NCI-H82 treated with DMSO at 0.1 percent for 48 hours (cell line): ENCODE data around the gene GPR21.

Experiments
- DNase-seq: peaks from one replicate; lab custom pipeline; 2025; ENCODE audit not compliant: unreplicated experiment; lab: John Stamatoyannopoulos, UW

Gene GPR21

GRCh38 chr9:123063177-123063598, 29.7 kb downstream of the GPR21 start:
- no peak for DNase-seq

DNA sequence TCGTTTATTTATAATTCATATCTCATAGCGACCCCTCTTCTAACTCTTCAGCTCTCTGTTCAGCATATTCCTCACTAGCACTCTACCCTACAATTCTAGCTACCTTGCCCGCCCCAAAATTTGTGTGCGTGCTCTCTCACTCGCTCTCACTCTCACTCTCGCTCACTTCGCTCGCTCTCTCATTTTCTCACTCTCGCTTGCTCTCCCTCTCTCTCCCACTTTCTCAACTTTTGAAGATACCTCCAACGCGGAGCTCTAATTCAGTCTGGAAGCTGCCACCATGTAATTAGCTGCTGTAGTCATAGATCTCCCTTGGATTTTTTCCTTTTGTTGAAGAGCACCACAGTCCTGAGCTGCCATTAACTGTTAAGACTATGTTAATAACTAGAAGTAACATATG, 30.4 kb downstream of the GPR21 start:
- DNase-seq: no peak

DNA sequence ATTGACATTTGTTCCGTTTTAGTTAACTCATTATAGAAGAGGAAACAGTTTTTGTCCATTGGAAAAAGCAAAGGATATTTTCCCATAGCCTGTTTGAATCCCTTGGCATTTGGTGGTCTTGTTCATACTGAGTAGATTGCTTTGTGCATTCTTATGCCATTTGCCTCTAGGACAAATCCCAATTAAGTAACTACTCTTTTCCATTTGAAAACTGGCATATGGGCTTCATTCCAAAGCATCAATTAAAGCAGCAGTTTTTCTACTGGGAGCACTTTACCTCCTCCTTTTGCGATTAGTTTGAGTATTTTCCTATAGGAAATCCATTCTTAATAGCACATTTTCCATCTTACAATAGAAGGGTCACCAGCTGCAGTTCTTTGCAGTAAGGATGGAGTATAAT, 31.2 kb downstream of the GPR21 start:
- DNase-seq: no peak

DNA sequence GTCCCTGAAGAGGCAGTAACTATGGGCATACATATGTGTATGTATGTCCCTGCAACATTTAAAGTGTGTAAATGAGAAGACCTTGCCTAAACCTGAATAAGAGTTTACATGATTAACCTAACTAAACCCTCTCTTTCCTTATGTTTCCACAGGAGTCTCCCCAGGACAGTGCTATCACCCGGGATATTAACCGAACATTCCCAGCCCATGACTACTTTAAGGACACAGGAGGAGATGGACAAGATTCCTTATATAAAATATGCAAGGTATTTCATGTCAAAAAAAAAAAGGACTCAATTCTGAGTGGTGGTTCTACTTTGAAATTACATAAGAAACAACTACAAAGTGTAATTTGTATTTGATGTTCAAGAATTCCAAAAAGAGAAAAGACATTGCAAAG, 31.7 kb downstream of the GPR21 start:
- no peak for DNase-seq

DNA sequence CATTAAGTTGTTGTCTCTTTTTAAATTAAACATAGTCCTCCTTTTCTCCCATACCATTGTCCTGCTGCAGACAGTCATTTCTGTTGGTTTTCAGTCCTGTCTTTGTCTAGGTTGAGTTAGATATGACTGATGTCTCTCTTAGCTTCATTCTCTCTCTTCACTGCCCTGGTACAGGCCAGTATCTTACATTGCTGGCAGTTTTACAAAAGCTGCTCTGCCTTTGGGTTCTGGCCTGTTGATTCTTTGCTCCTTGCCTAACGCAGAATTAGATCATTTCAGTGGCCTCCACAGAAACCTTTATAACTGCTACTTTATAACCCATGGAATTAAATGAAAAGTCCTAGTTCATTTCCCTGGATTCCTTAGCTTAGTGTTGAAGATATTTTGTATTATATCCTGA, 33.7 kb downstream of the GPR21 start:
- no peak for DNase-seq

DNA sequence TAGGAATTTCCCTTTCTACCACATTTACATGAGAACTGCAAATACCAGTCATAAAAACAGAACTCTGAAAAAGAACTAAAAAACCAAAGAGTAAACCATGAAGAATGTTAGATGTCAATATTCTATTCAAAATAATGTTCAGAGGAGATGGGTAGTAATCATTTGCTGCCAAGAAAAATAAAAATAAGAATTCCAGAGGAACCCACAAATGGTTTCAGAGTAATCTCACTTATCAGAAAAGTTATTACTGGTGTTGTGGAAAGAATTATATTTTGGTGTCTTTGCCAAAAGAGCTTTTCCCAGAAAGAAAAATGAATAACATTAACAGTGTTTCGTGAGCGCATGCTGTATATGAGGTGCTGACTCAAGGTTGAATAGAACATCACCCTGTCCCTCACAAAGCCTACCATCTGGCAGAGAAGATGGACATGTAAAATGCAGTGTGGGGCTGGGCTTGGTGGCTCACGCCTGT, 35.6 kb downstream of the GPR21 start:
- DNase-seq: no peak

- no peak for DNase-seq
Measured at GRCh38 chr9:123070198-123070597, 36.7 kb downstream of the GPR21 start.

- DNase-seq: no peak
Measured at GRCh38 chr9:123072407-123072995, 39.0 kb downstream of the GPR21 start.

DNA sequence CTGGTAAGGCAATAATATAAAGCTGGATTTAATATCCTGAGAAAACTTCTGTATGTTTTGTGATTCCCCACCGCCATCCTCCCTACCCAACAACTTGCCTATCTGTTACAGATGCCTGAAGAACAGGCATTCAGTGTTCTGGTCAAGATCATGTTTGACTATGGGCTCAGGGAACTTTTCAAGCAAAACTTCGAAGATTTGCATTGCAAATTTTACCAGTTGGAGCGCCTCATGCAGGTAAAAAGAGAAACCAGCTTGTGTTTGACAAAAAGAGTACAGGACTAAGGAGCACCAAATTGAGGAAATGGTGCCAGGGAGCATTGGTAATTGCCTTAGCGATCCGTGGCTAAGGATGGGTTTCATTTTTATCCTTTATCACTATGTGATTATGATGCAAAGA, 40.0 kb downstream of the GPR21 start:
- DNase-seq: no peak

- DNase-seq: no peak
Measured at GRCh38 chr9:123073991-123074422, 40.5 kb downstream of the GPR21 start.

GRCh38 chr9:123074628-123075027, 41.2 kb downstream of the GPR21 start:
- DNase-seq: peak; percentile 17

- DNase-seq: no peak
Measured at GRCh38 chr9:123080444-123080843, 47.0 kb downstream of the GPR21 start.

- DNase-seq: no peak
Measured at GRCh38 chr9:123081824-123082223, 48.4 kb downstream of the GPR21 start.

DNA sequence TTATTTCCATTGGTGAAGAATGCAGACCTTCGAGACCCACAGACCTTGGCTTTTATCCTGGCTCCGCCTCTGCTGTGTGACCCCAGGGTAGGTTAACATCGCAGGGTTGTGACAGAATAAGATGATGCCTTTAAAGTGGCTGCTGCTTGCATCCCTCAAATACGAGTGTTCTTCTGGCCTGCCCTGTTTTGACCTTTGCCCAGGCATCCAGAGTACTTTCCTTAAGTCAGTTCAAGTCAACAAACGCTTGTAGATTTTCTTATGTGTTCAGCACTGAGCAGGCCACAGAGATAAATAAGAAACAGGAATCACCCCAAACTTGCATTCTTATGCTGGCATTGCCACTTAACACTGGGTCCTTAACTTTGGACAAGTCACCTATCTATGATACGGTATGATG, 50.2 kb downstream of the GPR21 start:
- no peak for DNase-seq

DNA sequence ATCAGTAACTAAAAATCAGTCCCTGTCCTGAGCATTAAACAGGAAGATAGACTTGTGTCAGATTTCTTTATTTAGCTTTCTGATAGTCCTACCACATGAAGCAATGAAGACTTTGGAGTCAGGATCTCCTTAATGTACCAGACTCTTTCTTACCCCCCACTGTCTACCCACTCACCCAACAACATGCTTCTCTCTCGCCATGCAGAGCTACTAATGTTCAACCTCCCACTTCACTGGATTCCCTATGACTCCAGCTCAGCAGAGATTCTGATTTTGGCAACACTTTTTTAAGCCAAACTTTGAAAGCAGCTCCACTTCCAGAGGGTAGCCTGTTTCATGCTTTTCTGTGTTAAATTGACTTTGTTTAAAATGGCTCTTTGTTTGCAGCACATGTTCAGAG, 50.8 kb downstream of the GPR21 start:
- no peak for DNase-seq
